Mesenteric fat pad (tissue), 1 donor: Measurements from ENCODE around the gene MYL3. TPM values are rescaled to one million over a fixed set of nuclear protein-coding genes. Genes with fewer than 3 reads are reported as not detected.

Source experiments
- DNase-seq: peaks from one replicate; pipeline ENCODE4 v3.0.0-alpha.2; 2020; ENCODE audit warnings: low spot score
- total RNA-seq: library from RNA; stranded (reverse); fragmentation: NEBNext Ultra II Directional; extraction: Animal tissue kit (Norgen Biotek cat#: 25700); gene quantifications from one replicate; pipeline ENCODE4 v1.2.1, GENCODE V29; 2021
- donor health status: DM: yes; HTN: yes; CAD: no.

MYL3 gene
- total RNA-seq, 1 donor from 2014 or later, result 2.6 TPM

DNA sequence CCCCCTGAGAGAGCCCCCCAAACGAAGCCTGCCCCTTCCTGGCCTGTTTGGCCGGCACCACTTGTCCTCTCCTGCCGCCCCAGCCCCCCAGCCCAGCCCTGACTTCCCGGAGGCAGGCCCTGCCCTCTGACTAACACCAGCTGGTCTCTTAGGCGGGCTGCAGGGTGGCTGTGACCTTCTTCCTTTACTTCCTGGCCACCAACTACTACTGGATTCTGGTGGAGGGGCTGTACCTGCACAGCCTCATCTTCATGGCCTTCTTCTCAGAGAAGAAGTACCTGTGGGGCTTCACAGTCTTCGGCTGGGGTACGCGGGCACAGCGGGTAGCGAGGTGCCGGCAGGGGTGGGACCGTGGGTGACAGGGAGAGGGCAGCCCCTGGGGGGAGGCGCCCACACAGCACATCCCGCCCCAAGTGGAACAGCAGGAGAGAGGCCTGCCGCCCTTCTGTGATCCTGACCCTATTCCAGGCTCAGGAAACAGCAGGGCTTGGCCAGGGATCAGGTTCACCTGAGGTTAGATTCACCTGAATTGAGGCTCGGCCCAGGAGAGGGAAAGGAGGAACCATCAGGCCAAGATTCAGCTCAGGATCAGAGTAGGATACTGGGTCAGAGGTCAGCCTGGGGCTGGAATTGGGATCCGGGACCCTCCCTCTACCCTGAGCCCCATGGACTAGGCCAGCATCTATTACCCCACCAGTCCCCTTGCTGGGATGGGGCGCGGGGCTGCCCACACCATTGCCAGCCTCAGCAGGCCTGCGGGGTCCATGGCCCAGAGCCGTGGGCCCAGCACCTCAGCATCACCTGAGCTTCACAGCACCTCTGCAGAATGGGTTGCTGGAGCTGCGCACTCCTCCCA lies 36.1 kb upstream of the MYL3 start:
- no peak for DNase-seq

DNA sequence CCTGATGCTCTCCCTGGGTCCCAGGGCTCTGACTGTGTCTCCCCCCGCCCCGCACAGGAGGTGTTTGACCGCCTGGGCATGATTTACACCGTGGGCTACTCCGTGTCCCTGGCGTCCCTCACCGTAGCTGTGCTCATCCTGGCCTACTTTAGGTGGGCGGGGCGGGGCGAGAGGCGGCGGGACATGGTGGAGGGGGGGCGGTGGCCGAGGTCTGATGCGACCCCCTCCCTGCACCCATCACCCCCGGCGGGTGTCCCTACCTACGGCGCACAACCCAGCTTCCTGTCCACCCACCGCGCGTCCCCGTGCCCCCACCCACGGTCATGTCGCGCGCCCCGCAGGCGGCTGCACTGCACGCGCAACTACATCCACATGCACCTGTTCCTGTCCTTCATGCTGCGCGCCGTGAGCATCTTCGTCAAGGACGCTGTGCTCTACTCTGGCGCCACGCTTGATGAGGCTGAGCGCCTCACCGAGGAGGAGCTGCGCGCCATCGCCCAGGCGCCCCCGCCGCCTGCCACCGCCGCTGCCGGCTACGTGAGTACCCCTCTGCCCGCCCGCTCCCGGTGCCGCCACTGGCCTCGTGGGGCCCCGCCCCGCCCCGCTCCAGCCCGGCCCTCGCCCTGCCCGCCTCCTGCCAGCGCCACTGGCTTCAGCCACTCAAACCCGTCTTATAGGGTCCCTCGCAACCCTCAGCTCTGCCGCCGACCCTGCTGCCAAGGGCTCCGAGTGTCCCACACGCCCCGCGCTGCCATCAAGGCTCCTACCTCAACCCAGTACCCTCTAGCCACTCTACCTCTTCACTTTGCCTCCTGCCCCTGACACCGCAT lies 35.3 kb upstream of the MYL3 start:
- no peak for DNase-seq

DNA sequence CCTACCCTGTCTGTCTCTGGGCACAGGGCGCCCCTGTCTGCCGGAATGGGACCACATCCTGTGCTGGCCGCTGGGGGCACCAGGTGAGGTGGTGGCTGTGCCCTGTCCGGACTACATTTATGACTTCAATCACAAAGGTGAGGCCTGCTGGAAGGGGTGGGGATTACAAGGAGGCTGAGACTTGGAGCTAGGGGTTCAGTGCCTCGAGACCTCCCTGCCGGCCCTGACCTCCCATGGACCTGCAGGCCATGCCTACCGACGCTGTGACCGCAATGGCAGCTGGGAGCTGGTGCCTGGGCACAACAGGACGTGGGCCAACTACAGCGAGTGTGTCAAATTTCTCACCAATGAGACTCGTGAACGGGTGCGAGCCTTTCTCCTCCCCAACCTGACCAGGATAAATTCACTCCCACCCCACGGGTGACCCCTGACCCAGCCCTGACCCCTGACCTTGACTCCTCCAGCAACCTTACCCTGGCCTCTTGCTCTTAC lies 34.6 kb upstream of the MYL3 start:
- no peak for DNase-seq

GRCh38 chr3:46897031-46897430 lies 33.8 kb upstream of the MYL3 start:
- no peak for DNase-seq

DNA sequence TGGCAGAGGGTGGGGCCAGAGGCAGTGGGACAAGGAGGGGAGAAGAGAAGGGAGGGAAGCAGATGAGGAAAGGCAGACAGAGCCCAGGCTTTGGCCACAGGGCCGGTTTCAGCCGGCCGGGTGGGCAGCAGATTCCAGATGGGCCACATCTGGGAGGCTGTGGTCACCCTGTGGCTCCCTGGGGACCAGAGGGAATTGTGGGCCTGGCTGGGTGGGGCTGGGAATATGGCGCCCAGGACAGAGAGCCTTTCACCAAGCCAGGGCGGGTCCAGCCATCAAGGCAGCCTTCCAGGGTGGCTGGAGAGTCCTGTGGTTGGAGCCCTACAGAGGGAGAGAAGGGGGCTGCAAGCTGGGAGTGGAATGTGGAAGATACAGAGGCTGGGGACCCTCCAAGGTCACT lies 33.1 kb upstream of the MYL3 start:
- DNase-seq, result no peak

DNA sequence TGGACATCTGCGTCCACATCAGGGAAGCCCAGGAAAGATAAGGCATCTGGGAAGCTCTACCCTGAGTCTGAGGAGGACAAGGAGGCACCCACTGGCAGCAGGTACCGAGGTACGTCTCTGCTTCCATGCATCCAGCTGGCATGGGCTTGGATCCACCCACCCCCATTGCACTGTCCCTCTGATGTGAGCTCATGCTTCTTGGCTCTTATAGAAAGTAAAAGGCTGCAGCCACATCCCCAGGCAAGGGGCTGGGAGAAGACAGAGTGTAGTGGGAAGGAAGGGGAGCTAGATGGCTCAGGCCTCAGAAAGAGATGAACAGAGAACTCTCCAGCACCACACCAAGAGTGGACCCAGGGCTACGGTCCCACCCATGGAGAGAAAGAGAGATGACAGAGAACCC lies 32.5 kb upstream of the MYL3 start:
- DNase-seq, result no peak

DNA sequence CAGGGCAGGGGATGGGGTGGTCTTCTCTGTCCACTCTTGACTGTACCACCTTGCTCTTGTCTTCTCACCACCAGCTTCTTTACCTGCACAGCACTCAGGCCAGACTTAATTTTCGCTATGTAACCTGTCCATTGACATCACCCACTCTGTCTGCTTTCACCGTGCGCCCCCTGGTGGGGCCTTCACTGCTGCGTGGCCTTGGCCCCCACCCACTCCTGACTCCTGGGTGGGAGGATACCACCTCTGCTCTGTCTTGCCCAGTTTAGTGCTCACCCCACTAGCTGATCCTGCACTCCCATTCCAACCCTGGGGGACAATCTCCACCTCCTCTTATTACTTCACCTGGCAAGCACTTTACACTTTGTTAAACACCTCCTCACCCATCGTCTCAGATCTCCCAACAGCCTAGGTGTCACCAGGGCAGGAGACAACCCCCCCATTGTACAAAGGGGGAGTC lies 32.0 kb upstream of the MYL3 start:
- no peak for DNase-seq

DNA sequence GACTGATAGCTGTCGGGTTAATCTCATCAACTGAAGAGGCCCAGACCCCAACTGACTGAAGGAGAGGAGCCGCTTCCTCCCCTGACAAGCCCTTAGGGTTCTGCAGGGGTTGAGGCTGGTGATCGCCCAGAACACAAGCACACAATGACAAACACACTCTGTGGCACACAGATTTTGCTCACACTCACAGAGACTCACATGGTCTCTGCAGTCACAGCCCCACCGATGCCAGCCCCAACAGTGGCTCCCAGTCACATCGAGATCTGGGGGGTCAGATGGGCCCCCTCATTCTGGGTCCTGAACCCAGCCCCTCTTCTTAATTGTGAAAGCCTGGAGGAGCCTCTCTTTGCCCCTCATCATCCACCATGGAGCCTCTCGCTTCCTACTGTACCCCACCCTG lies 31.0 kb upstream of the MYL3 start:
- no peak for DNase-seq

DNA sequence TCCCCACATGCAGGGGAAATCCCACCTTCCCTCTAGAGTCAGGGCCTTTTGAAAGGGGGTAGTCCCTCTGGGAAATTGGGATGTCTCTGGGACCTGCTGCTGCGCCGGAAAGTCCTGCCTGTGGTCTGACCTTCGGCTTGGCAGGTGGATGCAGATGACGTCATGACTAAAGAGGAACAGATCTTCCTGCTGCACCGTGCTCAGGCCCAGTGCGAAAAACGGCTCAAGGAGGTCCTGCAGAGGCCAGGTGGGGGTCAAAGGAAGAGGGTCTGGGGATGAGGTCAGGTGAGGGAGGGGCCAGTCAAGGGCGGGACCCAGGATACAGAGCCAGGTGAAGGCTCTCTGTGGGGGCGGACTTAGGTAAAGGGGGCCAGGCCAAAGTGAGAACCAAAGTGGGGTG lies 30.5 kb upstream of the MYL3 start:
- no peak for DNase-seq

DNA sequence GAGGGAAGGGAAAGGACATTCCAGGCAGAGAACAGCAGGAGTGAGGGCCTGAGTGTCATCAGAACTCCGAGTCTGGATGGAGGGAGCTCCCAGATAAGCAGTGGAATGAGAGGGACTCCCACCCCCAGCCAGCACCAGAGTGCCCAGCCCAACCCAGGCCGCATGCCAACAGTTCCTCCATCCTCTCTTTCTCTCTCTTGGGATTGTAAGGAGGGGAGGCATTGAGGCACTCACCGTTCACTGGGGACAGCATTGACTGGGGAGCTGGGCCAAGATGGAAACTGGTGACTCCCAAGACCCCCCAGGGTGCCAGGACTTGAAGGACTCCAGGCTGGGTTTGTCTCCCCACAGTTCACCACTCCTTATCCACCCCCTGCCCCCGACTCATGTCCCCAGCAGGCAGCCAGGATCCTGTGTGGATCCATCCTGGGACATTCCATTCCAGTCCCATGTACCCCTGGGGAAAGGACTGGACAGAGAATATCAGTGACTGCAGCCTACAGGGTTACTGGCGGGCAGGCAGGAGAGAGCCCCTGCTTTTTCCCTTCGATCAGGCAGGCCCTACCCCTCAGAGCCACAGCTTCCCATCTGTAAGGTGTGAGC lies 30.0 kb upstream of the MYL3 start:
- no peak for DNase-seq

GRCh38 chr3:46892285-46893145 lies 29.3 kb upstream of the MYL3 start:
- no peak for DNase-seq

GRCh38 chr3:46891132-46891531 lies 27.9 kb upstream of the MYL3 start:
- no peak for DNase-seq

DNA sequence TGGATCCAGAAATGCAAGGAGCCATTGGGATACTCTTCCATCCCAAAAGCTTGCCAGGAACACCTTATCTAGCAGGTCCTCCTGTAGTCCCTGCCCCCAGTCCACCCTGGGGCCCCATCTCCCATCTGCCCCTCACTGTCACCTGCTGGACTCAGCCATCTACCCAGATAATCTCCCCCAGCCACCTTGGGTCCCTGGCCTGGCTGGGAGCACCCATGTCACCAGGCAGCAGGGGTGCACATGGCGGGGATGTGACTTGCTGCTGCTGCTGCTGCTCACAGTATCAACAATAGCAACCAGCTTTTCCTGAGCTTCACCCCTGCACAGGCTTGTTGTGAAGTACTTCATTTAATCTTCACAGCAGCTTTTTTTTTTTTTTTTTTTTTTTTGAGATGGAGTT lies 26.9 kb upstream of the MYL3 start:
- DNase-seq, result no peak

DNA sequence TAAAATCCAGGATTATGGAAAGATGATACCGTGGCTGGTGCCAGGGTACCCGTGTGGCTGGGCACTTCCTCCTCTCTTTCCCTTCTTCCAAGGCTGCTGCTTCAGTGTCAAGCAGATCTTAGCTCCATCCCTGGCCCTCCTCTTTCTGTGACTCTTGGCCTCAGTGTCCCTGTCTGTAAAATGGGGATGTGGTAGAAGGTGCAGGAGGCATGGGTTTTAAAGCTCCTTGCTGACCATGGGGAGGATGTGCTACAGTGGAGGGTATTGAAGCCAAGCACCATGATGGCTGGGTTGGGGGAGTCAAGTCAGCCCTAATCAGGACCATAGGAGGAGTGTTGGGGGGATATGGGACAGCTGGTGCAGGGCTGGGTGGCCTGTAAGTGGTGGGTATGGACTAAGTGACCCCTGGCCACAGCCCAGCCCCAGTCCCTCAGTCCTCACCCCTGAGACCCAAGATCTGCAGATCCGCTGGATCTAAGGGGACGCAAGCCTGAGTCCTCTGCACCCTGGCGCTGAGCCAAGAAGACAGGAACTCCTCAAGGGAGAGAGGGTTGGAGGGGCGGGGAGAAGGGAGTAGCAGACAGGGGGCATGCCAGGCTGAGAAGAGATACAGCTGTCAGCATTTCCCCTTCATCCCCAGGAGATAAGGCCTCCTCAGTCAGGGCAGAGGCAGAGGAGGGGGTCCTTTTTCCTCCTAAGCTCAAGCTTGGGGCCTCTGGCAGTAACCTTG lies 26.3 kb upstream of the MYL3 start:
- no peak for DNase-seq

GRCh38 chr3:46888705-46889104 lies 25.5 kb upstream of the MYL3 start:
- no peak for DNase-seq

DNA sequence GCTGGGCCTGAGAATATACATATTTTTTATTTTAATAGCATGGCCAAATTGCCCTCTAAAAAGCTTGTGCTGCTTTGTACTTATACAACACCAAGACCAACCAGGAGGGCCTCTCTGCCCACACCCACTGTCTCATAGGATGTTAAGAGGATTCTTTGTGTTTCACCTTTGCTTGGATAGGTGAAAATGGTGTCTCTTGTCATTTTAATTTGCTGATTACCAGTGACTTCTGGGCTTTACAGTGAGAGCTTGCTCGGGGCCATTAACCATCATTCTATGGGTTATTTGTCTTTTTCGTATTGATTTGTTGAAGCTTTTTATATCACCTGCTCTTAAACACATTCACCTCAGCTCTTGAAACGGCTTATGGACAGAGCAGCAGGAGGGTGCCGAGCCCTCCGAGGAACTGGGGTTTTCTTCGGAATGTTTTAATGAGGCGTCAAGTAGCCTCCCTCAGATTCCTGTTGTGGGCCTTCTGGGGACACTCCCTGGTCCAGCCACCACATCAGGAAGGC lies 24.8 kb upstream of the MYL3 start:
- DNase-seq, result no peak

DNA sequence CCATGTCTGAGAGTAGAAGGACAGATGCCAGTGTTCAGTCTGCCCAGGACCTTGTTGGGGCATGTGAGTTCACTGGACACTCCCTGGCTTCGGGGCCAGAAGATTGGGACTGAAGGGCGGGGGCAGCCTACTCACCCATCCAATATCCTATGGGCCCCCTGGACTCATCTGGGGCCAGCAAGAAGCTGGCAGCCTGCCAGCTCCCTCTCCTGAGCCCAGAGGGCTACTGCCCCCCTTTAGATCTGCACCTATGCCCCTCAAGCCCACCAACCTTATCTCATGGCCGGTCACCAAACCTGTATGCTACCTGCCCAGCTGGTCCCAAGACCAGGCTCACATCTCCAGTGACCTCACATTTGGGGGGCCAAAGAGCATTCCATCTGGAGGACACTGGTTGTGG lies 22.4 kb upstream of the MYL3 start:
- DNase-seq, result no peak

- DNase-seq, result no peak
These were observed 21.7 kb upstream of the MYL3 start for GRCh38 chr3:46884929-46885328.

- DNase-seq, result no peak
These were observed 21.2 kb upstream of the MYL3 start for GRCh38 chr3:46884427-46884826.

- DNase-seq, result no peak
These were observed 20.6 kb upstream of the MYL3 start for GRCh38 chr3:46883830-46884185.
